Stimulated activated naive CD8-positive, alpha-beta T cell treated with anti-CD3 and anti-CD28 coated beads, Interleukin-15, Interleukin-2, amounts not matched to agents 100 ng/mL and 50 ng/mL, for 24 hours (primary cell): ENCODE measurements around the gene TREML4.

ENCODE experiments used
- H3K27ac Mint-ChIP-seq: one replicate; pipeline ENCODE4 v1.8.0; 2021; ENCODE audit warnings: mild to moderate bottlenecking, mixed read lengths
- H3K27me3 Mint-ChIP-seq: one replicate; pipeline ENCODE4 v1.8.0; 2021; ENCODE audit warnings: mixed read lengths
- H3K36me3 Mint-ChIP-seq: one replicate; pipeline ENCODE4 v1.8.0; 2021; ENCODE audit warnings: low read depth, mixed read lengths
- H3K4me1 Mint-ChIP-seq: one replicate; pipeline ENCODE4 v1.8.0; 2021; ENCODE audit warnings: low read depth, mixed read lengths
- H3K4me3 Mint-ChIP-seq: one replicate; pipeline ENCODE4 v1.8.0; 2021; ENCODE audit warnings: mild to moderate bottlenecking, mixed read lengths
- H3K9me3 Mint-ChIP-seq: one replicate; pipeline ENCODE4 v1.8.0; 2021; ENCODE audit warnings: mixed read lengths

TREML4 gene

DNA sequence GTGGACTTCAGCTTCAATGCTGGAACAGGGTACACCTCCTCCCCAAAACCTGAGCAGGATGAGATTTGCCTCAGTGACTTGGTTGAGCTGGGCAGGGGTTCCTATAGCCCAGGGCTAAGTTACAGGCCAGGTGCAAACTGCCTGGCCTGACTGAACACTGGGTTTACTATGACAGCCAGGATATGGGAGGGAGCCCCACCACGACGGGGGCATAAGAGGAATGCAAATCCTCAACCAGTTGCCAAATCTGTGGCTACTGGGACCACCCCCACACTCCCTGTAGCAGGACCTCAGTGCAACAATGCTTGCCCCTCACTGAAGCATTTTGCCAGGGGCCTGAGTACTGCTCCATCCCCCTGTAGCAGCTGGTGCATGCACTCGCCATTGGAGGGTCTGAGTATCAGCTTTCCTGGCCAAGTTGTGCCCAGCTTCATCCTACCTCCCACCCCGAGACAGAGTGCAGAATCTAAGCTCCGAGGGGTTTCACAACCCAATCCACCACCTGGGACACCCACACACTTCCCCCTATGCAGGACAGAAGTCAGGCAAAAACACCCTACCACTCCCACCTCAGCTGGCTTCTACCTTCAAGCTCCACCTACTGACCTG lies 27.6 kb downstream of the TREML4 start:
- Mint-ChIP-seq H3K4me3 (no peak overlapping the region), H3K27ac (no peak overlapping the region), H3K4me1 (peaks cover 5% of the 10 kb centered on the region), H3K27me3 (peaks cover 5% of the 10 kb centered on the region), H3K36me3 (no peaks in the 10 kb centered on the region), H3K9me3 (peaks cover 12% of the 10 kb centered on the region)

DNA sequence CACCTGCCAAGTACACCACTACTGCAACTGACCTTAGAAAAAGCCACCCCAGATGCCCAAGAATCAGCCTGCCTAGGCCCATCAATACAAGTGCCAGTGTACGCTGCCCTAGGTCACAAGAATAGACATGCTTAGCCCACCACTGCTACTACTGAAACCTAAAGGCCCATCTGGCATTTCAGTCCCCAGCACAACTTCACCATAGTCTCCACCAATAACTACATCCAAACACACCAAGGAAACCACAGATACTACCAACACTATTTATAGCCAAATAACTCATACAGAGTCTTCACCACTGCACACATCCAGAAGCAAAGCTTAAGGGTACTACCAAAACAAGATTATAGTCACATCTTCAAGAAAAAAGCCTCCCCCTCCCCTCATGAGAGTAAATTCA lies 28.2 kb downstream of the TREML4 start:
- H3K9me3 Mint-ChIP-seq: peaks cover 12% of the 10 kb centered on the region
- H3K4me1 Mint-ChIP-seq: peaks cover 5% of the 10 kb centered on the region
- H3K36me3 Mint-ChIP-seq: no peaks in the 10 kb centered on the region
- H3K27me3 Mint-ChIP-seq: peaks cover 5% of the 10 kb centered on the region
- no peak overlapping the region for H3K4me3 Mint-ChIP-seq
- H3K27ac Mint-ChIP-seq: no peak overlapping the region

GRCh38 chr6:41257369-41258195 lies 29.4 kb downstream of the TREML4 start:
- H3K9me3 Mint-ChIP-seq: peaks cover 20% of the 10 kb centered on the region
- H3K4me3 Mint-ChIP-seq: no peak overlapping the region
- peaks cover under 1% of the 10 kb centered on the region for H3K27me3 Mint-ChIP-seq
- H3K36me3 Mint-ChIP-seq: peaks cover 5% of the 10 kb centered on the region
- peaks cover 5% of the 10 kb centered on the region for H3K4me1 Mint-ChIP-seq
- H3K27ac Mint-ChIP-seq: no peak overlapping the region

DNA sequence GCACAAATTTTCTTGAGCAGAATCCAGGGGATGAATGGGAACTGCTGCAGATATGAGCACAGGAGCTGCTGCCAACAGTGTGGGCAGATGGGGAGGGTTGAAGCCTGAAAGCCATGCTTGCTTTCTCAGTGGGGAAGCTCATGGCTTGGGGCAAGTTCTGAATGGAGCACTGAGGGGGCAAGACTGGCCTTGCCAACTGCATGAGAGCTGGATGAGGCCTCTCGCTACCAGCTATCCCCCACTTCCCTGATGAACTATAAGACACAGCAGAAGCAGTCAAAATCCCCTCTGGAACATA lies 30.0 kb downstream of the TREML4 start:
- Mint-ChIP-seq H3K9me3 (peaks cover 21% of the 10 kb centered on the region), H3K27me3 (no peaks in the 10 kb centered on the region), H3K4me1 (peaks cover 5% of the 10 kb centered on the region), H3K27ac (no peak overlapping the region), H3K4me3 (no peak overlapping the region), H3K36me3 (peaks cover 5% of the 10 kb centered on the region)

DNA sequence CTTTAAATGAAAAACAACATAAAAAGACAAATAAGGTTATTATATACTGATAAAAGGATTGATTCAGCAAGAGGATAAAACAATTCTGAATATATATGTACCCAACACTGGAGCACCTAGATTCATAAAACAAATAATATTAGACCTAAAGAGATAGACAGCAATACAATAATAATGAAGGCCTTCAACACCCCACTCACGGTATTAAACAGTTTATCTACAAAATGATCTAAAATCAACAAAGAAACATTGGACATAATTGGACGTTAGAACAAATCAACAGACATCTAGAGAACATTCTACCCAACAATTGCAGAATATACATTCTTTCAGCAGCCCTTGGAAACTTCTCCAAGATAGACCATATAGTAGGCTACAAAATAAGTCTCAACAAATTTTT lies 34.3 kb downstream of the TREML4 start:
- peaks cover 27% of the 10 kb centered on the region for H3K9me3 Mint-ChIP-seq
- H3K27ac Mint-ChIP-seq: no peak overlapping the region

GRCh38 chr6:41263267-41263666 lies 35.1 kb downstream of the TREML4 start:
- Mint-ChIP-seq H3K27me3 (no peaks in the 10 kb centered on the region), H3K4me3 (no peak overlapping the region), H3K4me1 (no peaks in the 10 kb centered on the region), H3K9me3 (peaks cover 27% of the 10 kb centered on the region), H3K27ac (no peak overlapping the region), H3K36me3 (peaks cover 5% of the 10 kb centered on the region)

More for the DNA sequence above, 34.3 kb downstream of the TREML4 start:
- no peaks in the 10 kb centered on the region for H3K27me3 Mint-ChIP-seq
- H3K4me1 Mint-ChIP-seq: no peaks in the 10 kb centered on the region
- no peak overlapping the region for H3K4me3 Mint-ChIP-seq
- H3K36me3 Mint-ChIP-seq: peaks cover 5% of the 10 kb centered on the region

GRCh38 chr6:41266541-41266940 lies 38.4 kb downstream of the TREML4 start:
- H3K4me3 Mint-ChIP-seq: no peak overlapping the region
- peaks cover 15% of the 10 kb centered on the region for H3K9me3 Mint-ChIP-seq
- peaks cover 5% of the 10 kb centered on the region for H3K36me3 Mint-ChIP-seq
- no peak overlapping the region for H3K27ac Mint-ChIP-seq
- no peaks in the 10 kb centered on the region for H3K27me3 Mint-ChIP-seq
- H3K4me1 Mint-ChIP-seq: no peaks in the 10 kb centered on the region

- Mint-ChIP-seq H3K27ac (no peak overlapping the region), H3K36me3 (no peaks in the 10 kb centered on the region), H3K4me3 (no peak overlapping the region), H3K9me3 (peaks cover 3% of the 10 kb centered on the region), H3K4me1 (peaks cover 6% of the 10 kb centered on the region), H3K27me3 (no peaks in the 10 kb centered on the region)
These were observed 40.3 kb downstream of the TREML4 start for GRCh38 chr6:41268478-41268877.

DNA sequence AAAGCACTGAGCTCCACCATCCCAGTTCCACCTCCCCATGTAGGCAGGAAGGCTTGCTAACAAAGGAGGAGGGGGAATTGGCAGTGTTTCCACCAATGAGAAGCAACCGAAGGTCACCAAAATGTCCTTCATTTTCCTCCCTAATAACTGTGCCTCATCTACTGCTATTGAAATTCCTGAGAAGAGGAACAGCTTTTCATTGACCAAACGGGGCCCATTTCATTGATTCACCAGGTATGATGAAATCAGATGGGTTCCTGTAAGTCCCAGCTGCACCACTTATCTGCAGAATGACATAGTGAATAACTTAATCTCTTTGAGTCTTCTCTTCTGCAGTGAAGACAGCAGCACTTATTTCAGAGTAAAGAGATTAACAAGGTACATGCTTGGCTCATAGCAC lies 41.0 kb downstream of the TREML4 start:
- Mint-ChIP-seq H3K27me3 (no peaks in the 10 kb centered on the region), H3K4me1 (peaks cover 6% of the 10 kb centered on the region)

DNA sequence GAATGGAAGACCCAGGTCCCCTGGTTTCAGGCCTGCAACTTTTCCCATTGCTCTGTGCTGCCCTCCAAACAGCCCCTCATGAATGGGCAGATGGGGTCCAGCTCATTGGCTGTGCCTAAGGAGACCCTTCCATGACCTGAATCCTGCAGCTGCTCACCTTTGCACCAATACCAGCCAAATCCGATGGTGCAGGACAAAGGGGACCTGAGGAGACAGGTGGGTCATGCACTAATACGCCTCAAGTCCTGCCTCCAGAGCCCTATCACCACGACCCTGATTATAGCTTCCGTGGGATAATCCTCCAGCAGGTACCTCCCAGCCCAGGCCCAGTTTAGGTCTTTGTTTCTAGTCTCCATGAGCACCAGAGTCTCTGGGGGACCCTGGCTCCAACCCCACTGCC lies 41.6 kb downstream of the TREML4 start:
- Mint-ChIP-seq H3K27me3 (no peaks in the 10 kb centered on the region), H3K36me3 (no peaks in the 10 kb centered on the region), H3K27ac (no peak overlapping the region), H3K4me1 (peaks cover 6% of the 10 kb centered on the region), H3K4me3 (no peak overlapping the region), H3K9me3 (no peaks in the 10 kb centered on the region)

More for the DNA sequence above, 41.0 kb downstream of the TREML4 start:
- H3K36me3 Mint-ChIP-seq: no peaks in the 10 kb centered on the region
- no peak overlapping the region for H3K4me3 Mint-ChIP-seq
- no peaks in the 10 kb centered on the region for H3K9me3 Mint-ChIP-seq
- H3K27ac Mint-ChIP-seq: no peak overlapping the region

DNA sequence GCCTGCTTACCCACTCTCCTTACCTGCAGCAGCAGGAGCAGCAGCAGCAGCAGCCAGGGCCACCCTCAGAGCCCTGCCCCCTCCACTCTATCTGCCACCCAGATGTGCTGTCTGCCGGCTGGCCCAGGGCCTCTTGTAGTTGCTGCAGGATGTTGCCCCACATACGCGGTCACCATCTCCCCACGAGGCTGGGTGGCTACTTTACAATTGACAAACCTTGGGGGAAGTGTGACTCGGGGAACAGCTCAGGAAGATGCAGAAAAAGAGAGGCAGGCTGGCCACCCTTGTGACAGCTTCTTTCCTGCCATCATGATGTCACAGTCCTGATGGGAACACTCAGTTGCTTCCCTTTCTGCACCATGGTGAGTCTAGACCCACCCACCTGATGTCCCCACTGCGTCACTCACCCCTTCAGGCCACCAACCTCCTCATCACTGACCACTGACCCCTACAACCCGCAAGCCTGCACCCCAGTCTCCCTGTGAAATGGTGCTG lies 43.8 kb downstream of the TREML4 start:
- Mint-ChIP-seq H3K9me3 (no peaks in the 10 kb centered on the region), H3K36me3 (no peaks in the 10 kb centered on the region), H3K27me3 (no peaks in the 10 kb centered on the region), H3K4me1 (peaks cover 6% of the 10 kb centered on the region), H3K4me3 (no peak overlapping the region), H3K27ac (no peak overlapping the region)

GRCh38 chr6:41272591-41273240 lies 44.6 kb downstream of the TREML4 start:
- Mint-ChIP-seq H3K4me1 (peaks cover 6% of the 10 kb centered on the region), H3K4me3 (no peak overlapping the region), H3K9me3 (no peaks in the 10 kb centered on the region), H3K27me3 (no peaks in the 10 kb centered on the region), H3K27ac (no peak overlapping the region), H3K36me3 (no peaks in the 10 kb centered on the region)

- no peak overlapping the region for H3K4me3 Mint-ChIP-seq
- no peaks in the 10 kb centered on the region for H3K9me3 Mint-ChIP-seq
- H3K36me3 Mint-ChIP-seq: no peaks in the 10 kb centered on the region
- no peaks in the 10 kb centered on the region for H3K27me3 Mint-ChIP-seq
- no peak overlapping the region for H3K27ac Mint-ChIP-seq
- peaks cover 9% of the 10 kb centered on the region for H3K4me1 Mint-ChIP-seq
These were observed 45.6 kb downstream of the TREML4 start for GRCh38 chr6:41273714-41274113.

DNA sequence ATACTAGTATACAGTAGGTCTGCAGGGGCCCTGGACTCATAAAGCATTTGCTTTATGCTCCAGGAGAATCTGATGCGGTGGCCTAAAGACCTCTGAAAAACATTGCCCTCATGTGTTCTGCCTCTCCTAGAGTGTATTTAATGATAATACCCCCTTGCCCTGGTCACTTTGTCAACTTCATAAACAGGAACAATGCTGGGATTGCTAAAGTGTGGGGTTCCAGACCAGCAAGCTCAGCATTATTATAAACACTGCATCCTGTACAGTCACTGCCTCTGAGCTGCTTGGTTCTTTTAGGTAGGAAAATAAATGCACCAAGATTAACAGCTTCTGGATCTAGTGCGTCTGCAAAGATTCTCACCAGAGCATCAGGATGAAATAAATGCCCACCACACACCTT lies 46.1 kb downstream of the TREML4 start:
- Mint-ChIP-seq H3K27me3 (no peaks in the 10 kb centered on the region), H3K4me3 (no peak overlapping the region), H3K36me3 (no peaks in the 10 kb centered on the region), H3K9me3 (no peaks in the 10 kb centered on the region), H3K27ac (no peak overlapping the region), H3K4me1 (peaks cover 14% of the 10 kb centered on the region)

GRCh38 chr6:41275489-41275888 lies 47.3 kb downstream of the TREML4 start:
- H3K27me3 Mint-ChIP-seq: no peaks in the 10 kb centered on the region
- no peak overlapping the region for H3K4me3 Mint-ChIP-seq
- no peak overlapping the region for H3K27ac Mint-ChIP-seq
- peaks cover 16% of the 10 kb centered on the region for H3K4me1 Mint-ChIP-seq
- H3K9me3 Mint-ChIP-seq: no peaks in the 10 kb centered on the region
- no peaks in the 10 kb centered on the region for H3K36me3 Mint-ChIP-seq
